K562 (cell line): ENCODE measurements around the gene DCLK1. TPM values are rescaled to one million over a fixed set of nuclear protein-coding genes. Genes with fewer than 3 reads are reported as not detected.

Experiments
- ATAC-seq: fragments of 200-7000 bp; cut with Tn5 transposase; 3 replicates; pipeline ENCODE4 v1.9.1; 2020; ENCODE audit warnings: moderate library complexity
- BruUV-seq: library from RNA; stranded (reverse); fragments of 400-500 nt; replicated peaks from 2 replicates; lab custom pipeline; 2021; lab: Mats Ljungman, UMichigan
- CTCF ChIA-PET: fragments of 300-600 bp; formaldehyde crosslinking; extraction: SDS; loops from one replicate; lab custom pipeline; 2021; ENCODE audit warnings: low intra/inter-chr PET ratio; lab: Yijun Ruan, JAX
- POLR2A ChIA-PET: fragments of 300-600, 350-650 bp; sonication (Branson Sonifier 250); formaldehyde crosslinking; extraction: SDS; loops from one replicate; lab custom pipeline; 2021; ENCODE audit warnings: antibody characterized with exemption, inconsistent platforms; lab: Yijun Ruan, JAX
- DNase-seq, 4 experiments: peaks; one replicate each; pipeline versions ENCODE4 v3.0.0 to v3.0.0-alpha.2; 2011 to 2018; ENCODE audit warnings: low spot score in 3 of 4, mixed read lengths in 3 of 4; ENCODE audit errors: extremely low read depth in 1 of 4
- FAIRE-seq: peaks from 2 replicates; lab custom pipeline; 2011; peaks lifted over from hg19 to GRCh38; lab: Jason Lieb, UNC
- H2AFZ ChIP-seq: 2 replicates; pipeline ENCODE4 v1.6.0; 2011; ENCODE audit warnings: low read depth, low read length, control low read depth, inconsistent platforms
- H3K27ac ChIP-seq: fragments of 200-600 bp; 3 replicates; pipeline ENCODE4 v1.8.0; 2011; ENCODE audit warnings: low read depth, mild to moderate bottlenecking, control low read depth, inconsistent platforms, low read length, moderate library complexity, mixed read lengths; ENCODE audit errors: extremely low read depth
- H3K27me3 ChIP-seq, 2 experiments: fragments of 300-600 bp in 1 of 2; 2 replicates in 1 of 2; 3 replicates in 1 of 2; pipeline versions ENCODE4 v1.6.0 to v1.8.0; 2011; ENCODE audit warnings: inconsistent platforms in 2 of 2, low read length in 2 of 2, mild to moderate bottlenecking in 1 of 2, mixed read lengths in 1 of 2, moderate library complexity in 1 of 2; ENCODE audit not compliant: control insufficient read depth in 2 of 2, insufficient read depth in 2 of 2
- H3K36me3 ChIP-seq: fragments of 300-600 bp; 3 replicates; pipeline ENCODE4 v1.8.0; 2011; ENCODE audit warnings: mild to moderate bottlenecking, low read length, inconsistent platforms; ENCODE audit not compliant: control insufficient read depth, insufficient read depth
- H3K4me1 ChIP-seq, 2 experiments: fragments of 200-600 bp in 1 of 2; replicated peaks in 1 of 2; 2 replicates in 1 of 2; 3 replicates in 1 of 2; pipeline versions ENCODE4 v1.5.1 to v1.8.0; 2011; ENCODE audit warnings: inconsistent platforms in 2 of 2, low read length in 2 of 2, mild to moderate bottlenecking in 1 of 2, mixed read lengths in 1 of 2, moderate library complexity in 1 of 2; ENCODE audit not compliant: control insufficient read depth in 2 of 2, insufficient read depth in 2 of 2
- H3K4me2 ChIP-seq: 2 replicates; pipeline ENCODE4 v1.6.1; 2011; ENCODE audit warnings: low read length, control low read depth, inconsistent platforms, mixed read lengths; ENCODE audit not compliant: insufficient read depth
- H3K4me3 ChIP-seq: fragments of 200-600 bp; sonication (generic), shearing (Covaris generic); 2 replicates; pipeline ENCODE4 v1.5.1; 2016; ENCODE audit warnings: control low read depth, inconsistent platforms
- H3K79me2 ChIP-seq: fragments of 200-600 bp; 3 replicates; pipeline ENCODE4 v1.8.0; 2011; ENCODE audit warnings: low read length, inconsistent platforms; ENCODE audit not compliant: control insufficient read depth, insufficient read depth
- H3K9ac ChIP-seq, 2 experiments: 2 replicates each; pipeline versions ENCODE4 v1.6.0 to v1.6.1; 2011; ENCODE audit warnings: low read depth in 2 of 2, low read length in 2 of 2, control low read depth in 1 of 2, inconsistent platforms in 1 of 2, mild to moderate bottlenecking in 1 of 2, mixed read lengths in 1 of 2; ENCODE audit not compliant: insufficient read depth in 1 of 2
- H3K9me1 ChIP-seq: one replicate; pipeline ENCODE4 v1.6.0; 2011; ENCODE audit warnings: inconsistent platforms, mild to moderate bottlenecking, low read length, moderate library complexity; ENCODE audit not compliant: control insufficient read depth, insufficient read depth
- H3K9me3 ChIP-seq: replicated peaks from 2 replicates; pipeline ENCODE4 v1.5.1; 2011; ENCODE audit warnings: low read depth, low read length, inconsistent platforms; ENCODE audit not compliant: control insufficient read depth, insufficient read depth
- H4K20me1 ChIP-seq: replicated peaks from 2 replicates; pipeline ENCODE4 v1.6.1; 2011; ENCODE audit warnings: low read length, inconsistent platforms, mixed read lengths; ENCODE audit not compliant: control insufficient read depth, insufficient read depth
- ATF7 ChIP-seq: fragments of 450-650 bp; IDR thresholded peaks from 2 replicates; pipeline ENCODE4 v1.7.1; 2014; ENCODE audit warnings: mild to moderate bottlenecking, moderate library complexity
- CEBPG ChIP-seq, 3 experiments: fragments of 200-800 bp in 1 of 3; sonication (Bioruptor generic) in 1 of 3; sonication (generic) in 1 of 3; formaldehyde crosslinking in 1 of 3; IDR thresholded peaks in 2 of 3; conservative IDR thresholded peaks in 1 of 3; 2 replicates each; pipeline versions ENCODE4 v1.6.1 to v1.8.0; 2016 to 2022; ENCODE audit warnings: missing compliant biosample characterization in 2 of 3, missing genetic modification characterization in 2 of 3, mild to moderate bottlenecking in 1 of 3, missing genetic modification reagents in 1 of 3
- DMBX1 ChIP-seq: fragments of 250-450 bp; sonication (Bioruptor Pico); IDR thresholded peaks from 2 replicates; pipeline ENCODE4 v1.8.0; 2022; ENCODE audit warnings: inconsistent platforms, mild to moderate bottlenecking, moderate library complexity, borderline replicate concordance
- FOSL1 ChIP-seq: fragments of 200-800 bp; sonication (Bioruptor generic); conservative IDR thresholded peaks from 2 replicates; pipeline ENCODE4 v1.6.1; 2016; ENCODE audit warnings: missing genetic modification characterization, missing compliant biosample characterization
- JUND ChIP-seq, 2 experiments: IDR thresholded peaks; 2 replicates in 1 of 2; 3 replicates in 1 of 2; pipeline ENCODE4 v1.6.1; 2011; ENCODE audit warnings: borderline replicate concordance in 2 of 2, low read depth in 2 of 2, low read length in 2 of 2, improper control_type of control experiment in 1 of 2, missing biosample characterization in 1 of 2, missing genetic modification characterization in 1 of 2, missing genetic modification reagents in 1 of 2
- KLF6 ChIP-seq: fragments of 250-450 bp; sonication (Bioruptor Pico); IDR thresholded peaks from 2 replicates; pipeline ENCODE4 v1.4.0; 2020; ENCODE audit warnings: mild to moderate bottlenecking, moderate library complexity, borderline replicate concordance
- MBD2 ChIP-seq: sonication (generic); IDR thresholded peaks from 2 replicates; pipeline ENCODE4 v1.6.1; 2016; ENCODE audit warnings: low read depth, borderline replicate concordance
- ZNF175 ChIP-seq: fragments of 200-800 bp; sonication (Bioruptor generic); IDR thresholded peaks from 2 replicates; pipeline ENCODE4 v1.6.1; 2016; ENCODE audit warnings: low read depth, mild to moderate bottlenecking, missing genetic modification characterization, missing compliant biosample characterization
- ZNF644 ChIP-seq: fragments of 200-800 bp; sonication (Bioruptor generic); IDR thresholded peaks from 2 replicates; pipeline ENCODE4 v1.6.1; 2016; ENCODE audit warnings: low read depth, missing genetic modification characterization, missing compliant biosample characterization
- WGBS: fragments of 100-300 bp; shearing (Covaris generic); methylation state at CpG from one replicate; pipeline ENCODE4 v1.1.6; 2016; ENCODE audit warnings: low coverage, mixed read lengths; ENCODE audit not compliant: insufficient coverage; ENCODE audit errors: missing lambda C conversion rate; 5-methylcytosine and 5-hydroxymethylcytosine counted together
- in situ Hi-C: fragments of 300-500 bp; cut with MboI; formaldehyde crosslinking; loops from 4 replicates; pipeline ENCODE4 v1.15.0; 2018; ENCODE audit warnings: inconsistent platforms, mixed read lengths
- intact Hi-C: fragments of 100-400 bp; cut with micrococcal nuclease; formaldehyde crosslinking; loops from 2 replicates; pipeline ENCODE4 v1.14.2; 2022
- polyA plus RNA-seq, 8 experiments: library from polyadenylated mRNA; depleted of rRNA in 4 of 8; stranded (reverse) in 5 of 8; unstranded in 3 of 8; fragments of >200 nt; fragmentation: Nextera tagmentation in 2 of 8; fragmentation: Illumina TruSeq in 1 of 8; extraction: Ambion mirVana in 2 of 8; extraction: Trizol in 1 of 8; gene quantifications; 2 replicates each; pipeline versions ENCODE4 v1.2.1 to v1.2.3, GENCODE V29; 2011 to 2014; ENCODE audit warnings: inconsistent platforms in 1 of 8, missing spikeins in 1 of 8
- total RNA-seq, 7 experiments: library from RNA; depleted of rRNA in 6 of 7; stranded (reverse); fragments of >200 nt in 6 of 7; fragmentation: Illumina TruSeq in 2 of 7; extraction: Trizol in 2 of 7; gene quantifications; 2 replicates each; pipeline versions ENCODE4 v1.2.1 to v1.2.3, GENCODE V29; 2011 to 2021; ENCODE audit warnings: low replicate concordance in 1 of 7
- TF ChIP-seq, protein P1 (sequence below), 2 experiments: fragments of 450-650 bp in 1 of 2; sonication (generic) in 1 of 2; formaldehyde crosslinking in 1 of 2; IDR thresholded peaks in 1 of 2; conservative IDR thresholded peaks in 1 of 2; 2 replicates each; pipeline versions ENCODE4 v1.6.1 to v1.8.1; 2016 to 2023; ENCODE audit warnings: mild to moderate bottlenecking in 2 of 2, moderate library complexity in 2 of 2, inconsistent platforms in 1 of 2, missing genetic modification reagents in 1 of 2
- TF ChIP-seq, protein P2 (sequence below): fragments of 450-650 bp; conservative IDR thresholded peaks from 2 replicates; pipeline ENCODE4 v1.6.1; 2016; ENCODE audit warnings: missing genetic modification characterization, low read depth, mild to moderate bottlenecking, control low read depth, missing compliant biosample characterization

DCLK1 gene
- total and polyA plus RNA-seq, 9 of the 15 experiments (the other 6 are each of a cell fraction or from before 2014, with no cell fraction given) = 0.07 TPM; not detected in 8

DNA sequence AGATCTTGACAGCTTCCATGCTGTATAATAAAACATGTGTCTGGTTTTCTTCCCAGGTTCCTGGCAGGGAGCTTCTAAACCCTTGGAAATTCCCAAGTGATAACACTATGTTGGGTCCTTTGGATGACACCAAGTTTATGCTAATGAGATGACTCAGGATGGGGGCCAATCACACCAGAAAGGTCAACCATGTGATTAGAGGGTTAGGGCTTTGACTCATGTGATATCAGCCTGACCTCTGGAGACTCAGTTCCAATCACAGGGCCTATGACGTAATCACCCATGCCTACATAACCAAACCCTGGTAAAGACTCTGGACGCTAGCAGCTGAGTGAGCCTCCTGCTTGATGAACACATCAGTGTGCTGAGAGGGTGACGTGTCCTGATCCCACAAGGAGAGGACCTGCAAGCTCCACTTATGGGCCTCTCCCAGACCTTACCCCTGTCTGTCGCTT, 203.6 kb downstream of the DCLK1 start:
- CTCF ChIA-PET = no interaction called here
- TF ChIP-seq ATF7 = peak; percentile 82; the same call in 1 of the 2 replicates
- no peak for TF ChIP-seq KLF6 (CRISPR knock-in tag)
- TF ChIP-seq, protein P1, sequence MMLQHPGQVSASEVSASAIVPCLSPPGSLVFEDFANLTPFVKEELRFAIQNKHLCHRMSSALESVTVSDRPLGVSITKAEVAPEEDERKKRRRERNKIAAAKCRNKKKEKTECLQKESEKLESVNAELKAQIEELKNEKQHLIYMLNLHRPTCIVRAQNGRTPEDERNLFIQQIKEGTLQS (IDR thresholded peaks at IDR 0.05) = peak; percentile 77
- TF ChIP-seq, protein P1 (CRISPR knock-in tag; conservative IDR thresholded peaks at IDR 0.05) = no peak
- no peak for TF ChIP-seq DMBX1 (CRISPR knock-in tag)
- TF ChIP-seq JUND (IDR thresholded peaks at IDR 0.05; ENCODE audit: borderline replicate concordance, low read depth, low read length) = no peak
- peak; percentile 40; the same call in 2 of the 3 replicates for TF ChIP-seq JUND (tag; IDR thresholded peaks at IDR 0.05; ENCODE audit: borderline replicate concordance, low read depth, low read length)
- no peak for TF ChIP-seq FOSL1
- no peak for TF ChIP-seq ZNF175 (CRISPR knock-in tag)
- TF ChIP-seq, protein P2, sequence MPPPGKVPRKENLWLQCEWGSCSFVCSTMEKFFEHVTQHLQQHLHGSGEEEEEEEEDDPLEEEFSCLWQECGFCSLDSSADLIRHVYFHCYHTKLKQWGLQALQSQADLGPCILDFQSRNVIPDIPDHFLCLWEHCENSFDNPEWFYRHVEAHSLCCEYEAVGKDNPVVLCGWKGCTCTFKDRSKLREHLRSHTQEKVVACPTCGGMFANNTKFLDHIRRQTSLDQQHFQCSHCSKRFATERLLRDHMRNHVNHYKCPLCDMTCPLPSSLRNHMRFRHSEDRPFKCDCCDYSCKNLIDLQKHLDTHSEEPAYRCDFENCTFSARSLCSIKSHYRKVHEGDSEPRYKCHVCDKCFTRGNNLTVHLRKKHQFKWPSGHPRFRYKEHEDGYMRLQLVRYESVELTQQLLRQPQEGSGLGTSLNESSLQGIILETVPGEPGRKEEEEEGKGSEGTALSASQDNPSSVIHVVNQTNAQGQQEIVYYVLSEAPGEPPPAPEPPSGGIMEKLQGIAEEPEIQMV (tag) = no peak
- TF ChIP-seq CEBPG (CRISPR knock-in tag; IDR thresholded peaks at IDR 0.05) = no peak
- peak in 1 of 2 experiments; percentile 33; a peak in 1 of 4 replicates for TF ChIP-seq CEBPG (tag; conservative IDR thresholded peaks at IDR 0.05 in 1 of 2, IDR thresholded peaks at IDR 0.05 in 1 of 2)
- TF ChIP-seq ZNF644 = no peak
- no peak for TF ChIP-seq MBD2
- no peak overlapping the region for H3K4me3 ChIP-seq
- 4% methylated on average over 3 of the region's 4 CpGs for WGBS
- intact Hi-C loops = no loop called here
- H3K4me1 ChIP-seq = no peaks in the 10 kb centered on the region
- H3K9ac ChIP-seq = no peak overlapping the region
- in situ Hi-C loops = no loop called here
- H3K9me1 ChIP-seq = no peaks in the 10 kb centered on the region
- no peak overlapping the region for H3K27ac ChIP-seq
- H2AFZ ChIP-seq = no peak overlapping the region
- BruUV-seq = no TSS peak
- FAIRE-seq = no peak
- H3K79me2 ChIP-seq = no peaks in the 10 kb centered on the region
- POLR2A ChIA-PET = no interaction called here
- H3K36me3 ChIP-seq = no peaks in the 10 kb centered on the region
- DNase-seq = peak in 1 of 4 experiments; percentile 6
- no peak overlapping the region for H3K4me2 ChIP-seq
- no peak for ATAC-seq
- H3K9me3 ChIP-seq = no peaks in the 10 kb centered on the region
- no peaks in the 10 kb centered on the region for H4K20me1 ChIP-seq
- no peaks in the 10 kb centered on the region for H3K27me3 ChIP-seq
